Endothelial cell of umbilical vein (primary cell): Measurements from ENCODE around the gene DCC. TPM values are rescaled to one million over a fixed set of nuclear protein-coding genes. Genes with fewer than 3 reads are reported as not detected.

Source experiments
- BruUV-seq: library from RNA; stranded (reverse); fragments of 400-500 nt; replicated peaks from 2 replicates; lab custom pipeline; 2021; lab: Mats Ljungman, UMichigan
- CTCF ChIA-PET: fragments of 300-600, 350-600 bp; sonication (Branson Sonifier 250); formaldehyde crosslinking; loops from one replicate; lab custom pipeline; 2021; ENCODE audit warnings: antibody characterized with exemption, inconsistent platforms; lab: Charles Lee
- POLR2A ChIA-PET: fragments of 300-600, 350-600 bp; sonication (Branson Sonifier 250); formaldehyde crosslinking; loops from one replicate; lab custom pipeline; 2021; ENCODE audit warnings: antibody characterized with exemption, inconsistent platforms; lab: Charles Lee
- DNase-seq: peaks from one replicate; pipeline ENCODE4 v3.0.0-alpha.2; 2011; ENCODE audit warnings: low read depth, low spot score
- FAIRE-seq: peaks from 2 replicates; lab custom pipeline; 2011; peaks lifted over from hg19 to GRCh38; lab: Jason Lieb, UNC
- H2AFZ ChIP-seq: 2 replicates; pipeline ENCODE4 v1.6.0; 2012; ENCODE audit warnings: low read depth, low read length, control low read depth, inconsistent platforms
- H3K27ac ChIP-seq: 2 replicates; pipeline ENCODE4 v1.5.1; 2011; ENCODE audit warnings: low read depth, mild to moderate bottlenecking, control low read depth, low read length, moderate library complexity; ENCODE audit not compliant: insufficient read depth
- H3K27me3 ChIP-seq, 2 experiments: 2 replicates each; pipeline versions ENCODE4 v1.6.0 to v1.6.1; 2011; ENCODE audit warnings: low read length in 2 of 2, mixed read lengths in 1 of 2; ENCODE audit not compliant: control insufficient read depth in 2 of 2, insufficient read depth in 2 of 2
- H3K36me3 ChIP-seq, 2 experiments: 2 replicates in 1 of 2; 3 replicates in 1 of 2; pipeline ENCODE4 v1.5.1; 2011; ENCODE audit warnings: low read length in 2 of 2, mild to moderate bottlenecking in 1 of 2, moderate library complexity in 1 of 2; ENCODE audit not compliant: control insufficient read depth in 2 of 2, insufficient read depth in 2 of 2; ENCODE audit errors: extremely low read depth in 1 of 2
- H3K4me1 ChIP-seq: 3 replicates; pipeline ENCODE4 v1.5.1; 2011; ENCODE audit warnings: mild to moderate bottlenecking, low read length; ENCODE audit not compliant: control insufficient read depth, insufficient read depth; ENCODE audit errors: extremely low read depth
- H3K4me2 ChIP-seq: 2 replicates; pipeline ENCODE4 v1.6.1; 2011; ENCODE audit warnings: low read length, control low read depth, mixed read lengths; ENCODE audit not compliant: insufficient read depth
- H3K4me3 ChIP-seq, 3 experiments: fragments of 200-600 bp in 1 of 3; sonication (generic), shearing (Covaris generic) in 1 of 3; replicated peaks in 1 of 3; 2 replicates each; pipeline ENCODE4 v1.5.1; 2011 to 2016; ENCODE audit warnings: control low read depth in 3 of 3, low read length in 3 of 3, mild to moderate bottlenecking in 2 of 3, inconsistent platforms in 1 of 3, low read depth in 1 of 3, moderate library complexity in 1 of 3; ENCODE audit not compliant: insufficient read depth in 1 of 3
- H3K79me2 ChIP-seq: 2 replicates; pipeline ENCODE4 v1.6.0; 2012; ENCODE audit warnings: low read length, inconsistent platforms; ENCODE audit not compliant: control insufficient read depth, insufficient read depth
- H3K9ac ChIP-seq: replicated peaks from 2 replicates; pipeline ENCODE3; 2011; ENCODE audit warnings: low read length, control low read depth; ENCODE audit not compliant: insufficient read depth; ENCODE audit errors: extremely low read depth
- H3K9me1 ChIP-seq: replicated peaks from 3 replicates; pipeline ENCODE4 v1.6.0; 2011; ENCODE audit warnings: mild to moderate bottlenecking, low read length; ENCODE audit not compliant: control insufficient read depth, insufficient read depth; ENCODE audit errors: extremely low read depth
- H3K9me3 ChIP-seq: replicated peaks from 2 replicates; pipeline ENCODE4 v1.5.1; 2012; ENCODE audit warnings: low read length, inconsistent platforms; ENCODE audit not compliant: control insufficient read depth, insufficient read depth
- H4K20me1 ChIP-seq: replicated peaks from 2 replicates; pipeline ENCODE3; 2011; ENCODE audit warnings: mild to moderate bottlenecking, low read length; ENCODE audit not compliant: control insufficient read depth, insufficient read depth; ENCODE audit errors: extremely low read depth
- EZH2 ChIP-seq: IDR thresholded peaks from 2 replicates; pipeline ENCODE4 v1.6.1; 2012; ENCODE audit warnings: borderline replicate concordance, low read depth, mild to moderate bottlenecking, moderate library complexity, low read length, inconsistent platforms; ENCODE audit not compliant: severe bottlenecking
- FOS ChIP-seq: IDR thresholded peaks from 2 replicates; pipeline ENCODE4 v1.6.1; 2011; ENCODE audit warnings: mild to moderate bottlenecking, low read length, moderate library complexity, borderline replicate concordance; ENCODE audit not compliant: insufficient read depth
- GATA2 ChIP-seq: IDR thresholded peaks from 2 replicates; pipeline ENCODE4 v1.7.0; 2011; ENCODE audit warnings: low read depth, mild to moderate bottlenecking, moderate library complexity, mixed read lengths, low read length; ENCODE audit not compliant: insufficient read length, insufficient read depth
- JUN ChIP-seq: IDR thresholded peaks from 2 replicates; pipeline ENCODE4 v1.6.1; 2011; ENCODE audit warnings: borderline replicate concordance, low read depth; ENCODE audit not compliant: insufficient read length, insufficient read depth
- MYC ChIP-seq: IDR thresholded peaks from one replicate; pipeline ENCODE4 v1.6.1; 2011; ENCODE audit warnings: mild to moderate bottlenecking, low read depth, low read length
- POLR2A ChIP-seq: IDR thresholded peaks from 2 replicates; pipeline ENCODE4 v1.6.1; 2012; ENCODE audit warnings: low read depth, mild to moderate bottlenecking, control low read depth, low read length
- POLR2AphosphoS5 ChIP-seq: IDR thresholded peaks from 2 replicates; pipeline ENCODE4 v1.6.1; 2012; ENCODE audit warnings: low read depth, mild to moderate bottlenecking, control low read depth, low read length, moderate library complexity; ENCODE audit not compliant: insufficient read depth
- dilution Hi-C: fragments of 300-500 bp; cut with MboI; formaldehyde crosslinking; loops from one replicate; pipeline ENCODE4 v1.15.0; 2019; ENCODE audit warnings: low sequenced_read_pairs; ENCODE audit not compliant: extremely low pct_ligation_motif_present
- intact Hi-C: fragments of 100-400 bp; cut with micrococcal nuclease; formaldehyde crosslinking; loops from one replicate; pipeline ENCODE4 v1.10.0; 2022
- polyA plus RNA-seq, 4 experiments: library from polyadenylated mRNA; depleted of rRNA in 3 of 4; stranded (reverse) in 3 of 4; unstranded in 1 of 4; fragments of >200 nt; gene quantifications; 2 replicates each; pipeline versions ENCODE4 v1.2.1 to v1.2.3, GENCODE V29; 2011 to 2012; ENCODE audit warnings: missing spikeins in 1 of 4
- total RNA-seq: library from RNA; stranded (reverse); gene quantifications from 2 replicates; pipeline ENCODE4 v1.2.3, GENCODE V29; 2021
- TF ChIP-seq, protein P1 (sequence below): IDR thresholded peaks from 2 replicates; pipeline ENCODE4 v1.6.1; 2011; ENCODE audit not compliant: insufficient read depth, insufficient read length
- TF ChIP-seq, protein P2 (sequence below), 2 donors: IDR thresholded peaks; 1 replicate in 1 of 2; 2 replicates in 1 of 2; pipeline ENCODE4 v1.5.1; 2011; ENCODE audit warnings: low read length in 2 of 2, mild to moderate bottlenecking in 2 of 2, moderate library complexity in 2 of 2, control low read depth in 1 of 2, inconsistent platforms in 1 of 2, low read depth in 1 of 2; ENCODE audit not compliant: insufficient read depth in 1 of 2; ENCODE audit errors: extremely low read depth in 1 of 2

The DCC gene
- total and polyA plus RNA-seq, 2 donors (not counting 3 experiments of a cell fraction or from before 2014, with no cell fraction given), result not detected

DNA sequence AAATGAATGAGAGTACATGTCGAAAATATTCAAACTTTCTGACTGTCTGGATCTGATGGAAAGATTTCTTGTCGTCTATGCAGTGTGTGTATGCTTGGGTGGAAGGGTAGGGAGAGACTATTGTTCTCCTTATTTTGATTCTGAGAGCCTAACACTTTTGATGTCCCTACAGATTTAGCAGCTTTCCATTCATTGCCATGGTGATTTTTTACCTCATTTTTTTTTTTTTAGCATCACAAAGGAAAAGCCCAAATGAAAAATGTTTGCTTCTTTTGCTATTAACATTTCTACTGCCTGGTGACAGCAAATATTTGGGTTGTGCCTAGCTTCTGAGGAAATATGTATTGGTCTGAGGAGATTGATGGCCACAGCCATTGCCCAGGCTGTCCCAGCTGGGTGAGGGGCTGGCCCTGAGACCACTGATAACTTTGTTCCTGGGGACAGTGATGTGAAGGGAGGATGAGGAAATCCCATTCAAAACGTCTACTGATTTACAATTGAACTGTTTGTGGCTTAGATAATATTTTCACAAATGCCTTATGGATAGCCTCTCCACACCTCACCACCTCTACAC, 558.6 kb downstream of the DCC start:
- CTCF ChIA-PET, result no interaction called here
- dilution Hi-C loops (no loop called here), intact Hi-C loops (no loop called here)
- H3K9me3 ChIP-seq, result peaks cover 2% of the 10 kb centered on the region
- no peak overlapping the region for H3K4me2 ChIP-seq
- DNase-seq (no peak), FAIRE-seq (no peak)
- H3K27ac ChIP-seq, result no peak overlapping the region
- no peaks in the 10 kb centered on the region for H3K4me1 ChIP-seq
- H3K36me3 ChIP-seq, result no peaks in the 10 kb centered on the region
- no peaks in the 10 kb centered on the region for H4K20me1 ChIP-seq
- BruUV-seq, result no TSS peak
- H3K27me3 ChIP-seq, result no peaks in the 10 kb centered on the region
- TF ChIP-seq, protein P1, sequence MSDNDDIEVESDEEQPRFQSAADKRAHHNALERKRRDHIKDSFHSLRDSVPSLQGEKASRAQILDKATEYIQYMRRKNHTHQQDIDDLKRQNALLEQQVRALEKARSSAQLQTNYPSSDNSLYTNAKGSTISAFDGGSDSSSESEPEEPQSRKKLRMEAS, result no peak
- TF ChIP-seq FOS (no peak), JUN (no peak), EZH2 (no peak), MYC (no peak), GATA2 (no peak), POLR2AphosphoS5 (no peak), POLR2A (no peak)
- TF ChIP-seq, protein P2, sequence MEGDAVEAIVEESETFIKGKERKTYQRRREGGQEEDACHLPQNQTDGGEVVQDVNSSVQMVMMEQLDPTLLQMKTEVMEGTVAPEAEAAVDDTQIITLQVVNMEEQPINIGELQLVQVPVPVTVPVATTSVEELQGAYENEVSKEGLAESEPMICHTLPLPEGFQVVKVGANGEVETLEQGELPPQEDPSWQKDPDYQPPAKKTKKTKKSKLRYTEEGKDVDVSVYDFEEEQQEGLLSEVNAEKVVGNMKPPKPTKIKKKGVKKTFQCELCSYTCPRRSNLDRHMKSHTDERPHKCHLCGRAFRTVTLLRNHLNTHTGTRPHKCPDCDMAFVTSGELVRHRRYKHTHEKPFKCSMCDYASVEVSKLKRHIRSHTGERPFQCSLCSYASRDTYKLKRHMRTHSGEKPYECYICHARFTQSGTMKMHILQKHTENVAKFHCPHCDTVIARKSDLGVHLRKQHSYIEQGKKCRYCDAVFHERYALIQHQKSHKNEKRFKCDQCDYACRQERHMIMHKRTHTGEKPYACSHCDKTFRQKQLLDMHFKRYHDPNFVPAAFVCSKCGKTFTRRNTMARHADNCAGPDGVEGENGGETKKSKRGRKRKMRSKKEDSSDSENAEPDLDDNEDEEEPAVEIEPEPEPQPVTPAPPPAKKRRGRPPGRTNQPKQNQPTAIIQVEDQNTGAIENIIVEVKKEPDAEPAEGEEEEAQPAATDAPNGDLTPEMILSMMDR (IDR thresholded peaks at IDR 0.05; ENCODE audit: extremely low read depth in 1 of 2, insufficient read depth in 1 of 2, low read depth in 1 of 2, low read length in 2 of 2), result no peak
- H3K4me3 ChIP-seq, result no peak overlapping the region
- no peak overlapping the region for H2AFZ ChIP-seq
- no peaks in the 10 kb centered on the region for H3K9me1 ChIP-seq
- no peak overlapping the region for H3K9ac ChIP-seq
- no peaks in the 10 kb centered on the region for H3K79me2 ChIP-seq
- POLR2A ChIA-PET, result interaction anchor here (0.7 kb wide), 1 partner anchor 1359 kb away, joined by 3 read pairs; no protein-coding TSS in a partner anchor
